ENCODE measurements around the gene ANXA5. TPM values are rescaled to one million over a fixed set of nuclear protein-coding genes. Genes with fewer than 3 reads are reported as not detected.

Gene ANXA5
- total and polyA plus RNA-seq, 9 of the 15 experiments (the other 6 are each of a cell fraction or from before 2014, with no cell fraction given) = 49.9 to 131 (median 84.5) TPM

DNA sequence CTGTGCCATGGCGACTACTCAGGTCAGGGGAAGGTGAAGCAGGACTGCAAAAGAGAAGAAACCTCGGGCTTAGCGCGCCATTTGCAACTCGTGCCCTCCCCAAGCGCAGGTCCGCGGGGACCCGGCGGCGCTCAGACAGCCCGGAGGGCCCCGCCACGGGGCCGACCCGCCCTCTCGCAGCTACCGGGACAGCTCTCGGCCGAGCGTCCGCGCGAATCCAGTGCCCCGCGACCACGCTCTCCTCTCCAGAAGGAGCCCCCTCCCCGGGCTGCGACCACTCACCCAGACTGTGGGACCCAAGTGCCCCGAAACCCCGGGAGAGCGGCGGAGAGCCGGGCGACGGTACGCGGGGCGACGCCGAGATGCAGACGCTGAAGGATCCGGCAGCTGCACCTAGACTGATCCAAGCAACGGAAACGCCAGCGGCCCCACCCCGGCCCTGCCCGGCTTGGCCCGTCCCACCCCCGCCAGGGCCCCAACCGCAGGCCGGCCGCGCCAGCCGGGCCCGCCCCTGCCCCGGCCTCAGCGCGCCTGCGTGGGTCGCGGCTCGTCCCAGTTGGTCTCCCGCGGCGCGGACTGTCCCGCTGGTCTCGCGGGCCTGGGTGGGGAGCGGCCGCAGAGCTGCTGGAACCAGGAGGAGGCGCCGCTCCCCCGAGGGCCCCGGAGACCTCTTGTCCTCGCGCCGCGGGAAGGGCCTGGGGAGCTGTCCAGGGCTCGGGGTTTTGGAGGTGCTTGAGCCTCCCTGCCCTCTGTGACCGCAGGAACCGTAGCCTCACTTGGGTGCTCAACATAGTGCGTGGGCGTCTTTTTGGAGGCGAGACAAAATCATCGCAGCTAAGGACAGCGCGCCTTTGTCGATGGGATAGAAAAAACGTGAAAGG lies at the start of gene ANXA5 (continued):
- TF ChIP-seq, protein P1, sequence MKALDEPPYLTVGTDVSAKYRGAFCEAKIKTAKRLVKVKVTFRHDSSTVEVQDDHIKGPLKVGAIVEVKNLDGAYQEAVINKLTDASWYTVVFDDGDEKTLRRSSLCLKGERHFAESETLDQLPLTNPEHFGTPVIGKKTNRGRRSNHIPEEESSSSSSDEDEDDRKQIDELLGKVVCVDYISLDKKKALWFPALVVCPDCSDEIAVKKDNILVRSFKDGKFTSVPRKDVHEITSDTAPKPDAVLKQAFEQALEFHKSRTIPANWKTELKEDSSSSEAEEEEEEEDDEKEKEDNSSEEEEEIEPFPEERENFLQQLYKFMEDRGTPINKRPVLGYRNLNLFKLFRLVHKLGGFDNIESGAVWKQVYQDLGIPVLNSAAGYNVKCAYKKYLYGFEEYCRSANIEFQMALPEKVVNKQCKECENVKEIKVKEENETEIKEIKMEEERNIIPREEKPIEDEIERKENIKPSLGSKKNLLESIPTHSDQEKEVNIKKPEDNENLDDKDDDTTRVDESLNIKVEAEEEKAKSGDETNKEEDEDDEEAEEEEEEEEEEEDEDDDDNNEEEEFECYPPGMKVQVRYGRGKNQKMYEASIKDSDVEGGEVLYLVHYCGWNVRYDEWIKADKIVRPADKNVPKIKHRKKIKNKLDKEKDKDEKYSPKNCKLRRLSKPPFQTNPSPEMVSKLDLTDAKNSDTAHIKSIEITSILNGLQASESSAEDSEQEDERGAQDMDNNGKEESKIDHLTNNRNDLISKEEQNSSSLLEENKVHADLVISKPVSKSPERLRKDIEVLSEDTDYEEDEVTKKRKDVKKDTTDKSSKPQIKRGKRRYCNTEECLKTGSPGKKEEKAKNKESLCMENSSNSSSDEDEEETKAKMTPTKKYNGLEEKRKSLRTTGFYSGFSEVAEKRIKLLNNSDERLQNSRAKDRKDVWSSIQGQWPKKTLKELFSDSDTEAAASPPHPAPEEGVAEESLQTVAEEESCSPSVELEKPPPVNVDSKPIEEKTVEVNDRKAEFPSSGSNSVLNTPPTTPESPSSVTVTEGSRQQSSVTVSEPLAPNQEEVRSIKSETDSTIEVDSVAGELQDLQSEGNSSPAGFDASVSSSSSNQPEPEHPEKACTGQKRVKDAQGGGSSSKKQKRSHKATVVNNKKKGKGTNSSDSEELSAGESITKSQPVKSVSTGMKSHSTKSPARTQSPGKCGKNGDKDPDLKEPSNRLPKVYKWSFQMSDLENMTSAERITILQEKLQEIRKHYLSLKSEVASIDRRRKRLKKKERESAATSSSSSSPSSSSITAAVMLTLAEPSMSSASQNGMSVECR (CRISPR knock-in tag; IDR thresholded peaks at IDR 0.05) = 0 out of 2 replicates have a peak, but pooled peaks have one; percentile 60
- TF ChIP-seq HNRNPH1 (optimal IDR thresholded peaks at IDR 0.05; ENCODE audit: low read depth, low read length) (no peak), ZFP1 (CRISPR knock-in tag; IDR thresholded peaks at IDR 0.05) (peak; percentile 26; the same call in 1 of the 2 replicates), CBX3 (IDR thresholded peaks at IDR 0.05; ENCODE audit: borderline replicate concordance in 1 of 2, low read length in 2 of 2) (peak in 1 of 2 experiments; percentile 49; a peak in 1 of 3 replicates), CTBP1 (IDR thresholded peaks at IDR 0.05; ENCODE audit: borderline replicate concordance) (peak; percentile 61; the same call in 1 of the 2 replicates), POLR2A (conservative IDR thresholded peaks at IDR 0.05) (peak; percentile 85), ZNF830 (CRISPR knock-in tag; IDR thresholded peaks at IDR 0.05) (no peak), ZNF507 (tag; conservative IDR thresholded peaks at IDR 0.05) (no peak), BRD4 (IDR thresholded peaks at IDR 0.05) (no peak), REST (IDR thresholded peaks at IDR 0.05; ENCODE audit: borderline replicate concordance) (peak; percentile 99), REST (CRISPR knock-in tag; IDR thresholded peaks at IDR 0.05; ENCODE audit: low read depth) (peak; percentile 96), HLTF (IDR thresholded peaks at IDR 0.05) (no peak), EP300 (IDR thresholded peaks at IDR 0.05; ENCODE audit: low read length) (no peak; the same call in 1 of the 2 replicates)
- TF ChIP-seq, protein P2, sequence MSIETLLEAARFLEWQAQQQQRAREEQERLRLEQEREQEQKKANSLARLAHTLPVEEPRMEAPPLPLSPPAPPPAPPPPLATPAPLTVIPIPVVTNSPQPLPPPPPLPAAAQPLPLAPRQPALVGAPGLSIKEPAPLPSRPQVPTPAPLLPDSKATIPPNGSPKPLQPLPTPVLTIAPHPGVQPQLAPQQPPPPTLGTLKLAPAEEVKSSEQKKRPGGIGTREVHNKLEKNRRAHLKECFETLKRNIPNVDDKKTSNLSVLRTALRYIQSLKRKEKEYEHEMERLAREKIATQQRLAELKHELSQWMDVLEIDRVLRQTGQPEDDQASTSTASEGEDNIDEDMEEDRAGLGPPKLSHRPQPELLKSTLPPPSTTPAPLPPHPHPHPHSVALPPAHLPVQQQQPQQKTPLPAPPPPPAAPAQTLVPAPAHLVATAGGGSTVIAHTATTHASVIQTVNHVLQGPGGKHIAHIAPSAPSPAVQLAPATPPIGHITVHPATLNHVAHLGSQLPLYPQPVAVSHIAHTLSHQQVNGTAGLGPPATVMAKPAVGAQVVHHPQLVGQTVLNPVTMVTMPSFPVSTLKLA (conservative IDR thresholded peaks at IDR 0.05) = peak in 1 of 2 experiments; percentile 59; a peak in 1 of 4 replicates
